Coronary artery (tissue), 2 donors: ENCODE measurements around the gene NACA2.
"Not testable (repeated sequence)": the region's sequence is repeated elsewhere in the genome, so short reads cannot be mapped to it uniquely, and the experiment has no call there.

Experiments used
- DNase-seq: peaks from one replicate; pipeline ENCODE4 v3.0.0-alpha.2; 2017; ENCODE audit warnings: low spot score
- H3K27ac ChIP-seq, 2 donors: fragments of 200-600 bp; sonication (generic); one replicate each; pipeline ENCODE4 v1.5.1; 2016 to 2019
- H3K4me3 ChIP-seq: fragments of 200-600 bp; sonication (generic); 2 replicates; pipeline ENCODE4 v1.5.1; 2016; ENCODE audit warnings: mild to moderate bottlenecking, moderate library complexity
- CTCF ChIP-seq: fragments of 200-600 bp; sonication (generic); IDR thresholded peaks from one replicate; pipeline ENCODE4 v1.5.1; 2019; ENCODE audit warnings: antibody characterized with exemption

NACA2 gene

DNA sequence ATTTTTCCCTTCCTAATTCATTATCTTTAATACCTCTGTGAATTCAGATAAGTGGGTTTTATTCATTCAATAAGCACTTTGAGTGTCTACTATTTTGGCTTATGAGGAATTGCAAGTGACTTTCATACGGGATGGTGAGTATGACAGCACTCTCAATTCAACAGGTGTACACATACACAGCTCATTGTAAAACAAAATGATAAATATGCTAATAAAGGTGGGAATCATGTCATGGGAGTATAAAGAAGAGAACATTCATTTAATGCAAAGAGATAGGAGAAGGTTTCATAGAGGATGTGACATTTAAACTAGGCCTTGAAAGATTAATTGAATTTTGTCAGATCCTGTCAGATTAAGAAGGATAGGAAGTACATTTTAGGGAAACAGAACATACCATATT, 19.4 kb downstream of the NACA2 start:
- no peak for DNase-seq
- no peak for TF ChIP-seq CTCF
- Histone ChIP-seq H3K27ac (no peak overlapping the region), H3K4me3 (no peak overlapping the region)

- TF ChIP-seq CTCF = no peak
- no peak for DNase-seq
- Histone ChIP-seq H3K27ac (no peak overlapping the region), H3K4me3 (no peak overlapping the region)
Measured at GRCh38 chr17:61570118-61570517, 20.9 kb downstream of the NACA2 start.

GRCh38 chr17:61569525-61569924, 21.5 kb downstream of the NACA2 start:
- DNase-seq, H3K27ac ChIP-seq, H3K4me3 ChIP-seq: not testable (repeated sequence)

GRCh38 chr17:61568219-61569072, 22.6 kb downstream of the NACA2 start:
- DNase-seq = no peak
- Histone ChIP-seq H3K27ac (no peak overlapping the region), H3K4me3 (no peak overlapping the region)
- TF ChIP-seq CTCF = no peak

DNA sequence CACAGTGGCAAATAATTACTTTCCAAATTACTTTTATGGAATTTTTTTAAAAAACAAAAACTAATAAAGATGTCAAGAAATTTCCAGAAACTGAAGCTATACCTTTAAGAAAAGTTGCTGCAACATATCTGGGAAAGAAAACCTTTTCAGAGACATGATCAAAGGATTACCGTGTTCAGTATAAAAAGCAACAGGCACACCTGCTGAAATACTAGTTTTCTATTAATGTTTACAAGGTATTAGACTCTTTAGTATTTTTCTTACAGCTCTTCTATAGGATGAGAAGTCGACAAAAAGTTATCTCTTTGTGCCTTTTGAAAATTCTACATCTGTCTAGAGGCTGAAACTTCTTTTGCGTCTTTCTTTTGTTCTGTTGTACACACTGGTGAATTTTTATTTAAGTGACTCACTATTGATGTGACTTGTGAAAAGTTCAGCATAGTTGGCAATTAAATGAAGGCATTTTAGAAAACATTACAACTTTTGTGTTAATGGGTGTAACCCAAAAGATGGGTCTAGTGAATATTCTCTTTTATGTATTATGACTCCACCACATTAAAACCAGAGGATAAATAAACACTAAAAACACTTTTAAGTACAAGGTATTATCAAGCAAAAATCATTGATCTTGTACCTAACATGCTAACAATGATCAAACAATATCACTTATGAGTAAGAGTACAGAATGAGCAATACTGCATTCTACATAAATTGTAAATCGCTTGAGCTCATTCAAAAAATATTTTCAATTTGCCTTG, 23.8 kb downstream of the NACA2 start:
- H3K27ac ChIP-seq = no peak overlapping the region
- no peak for DNase-seq
- TF ChIP-seq CTCF = no peak

DNA sequence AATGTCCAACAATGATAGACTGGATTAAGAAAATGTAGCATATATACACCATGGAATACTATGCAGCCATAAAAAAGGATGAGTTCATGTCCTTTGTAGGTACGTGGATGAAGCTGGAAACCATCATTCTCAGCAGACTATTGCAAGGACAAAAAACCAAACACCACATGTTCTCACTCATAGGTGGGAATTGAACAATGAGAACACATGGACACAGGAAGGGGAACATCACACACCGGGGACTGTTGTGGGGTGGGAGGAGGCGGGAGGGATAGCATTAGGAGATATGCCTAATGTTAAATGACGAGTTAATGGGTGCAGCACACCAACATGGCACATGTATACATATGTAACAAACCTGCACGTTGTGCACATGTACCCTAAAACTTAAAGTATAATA, 24.6 kb downstream of the NACA2 start:
- not testable (repeated sequence) for DNase-seq, H3K4me3 ChIP-seq, H3K27ac ChIP-seq

More for the DNA sequence above, 23.8 kb downstream of the NACA2 start:
- no peak overlapping the region for H3K4me3 ChIP-seq

DNA sequence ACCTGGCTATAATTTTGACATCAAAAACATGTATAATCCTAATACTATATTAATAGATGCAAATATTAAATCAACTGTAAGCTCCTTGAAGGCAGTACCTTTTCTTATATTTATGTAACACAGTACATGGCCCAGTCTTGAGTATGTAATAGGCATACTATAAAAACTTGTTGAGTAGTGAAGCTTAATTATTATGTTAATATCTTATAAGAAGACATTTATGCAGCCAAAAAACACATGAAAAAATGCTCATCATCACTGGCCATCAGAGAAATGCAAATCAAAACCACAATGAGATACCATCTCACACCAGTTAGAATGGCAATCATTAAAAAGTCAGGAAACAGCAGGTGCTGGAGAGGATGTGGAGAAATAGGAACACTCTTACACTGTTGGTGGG, 25.2 kb downstream of the NACA2 start:
- not testable (repeated sequence) for H3K4me3 ChIP-seq, H3K27ac ChIP-seq, DNase-seq

GRCh38 chr17:61565213-61565612, 25.8 kb downstream of the NACA2 start:
- no peak overlapping the region for H3K4me3 ChIP-seq
- DNase-seq = no peak
- no peak overlapping the region for H3K27ac ChIP-seq
- no peak for TF ChIP-seq CTCF
